K562 (cell line): ENCODE measurements around the gene CHURC1. TPM values are rescaled to one million over a fixed set of nuclear protein-coding genes. Genes with fewer than 3 reads are reported as not detected.

Experiments used
- ATAC-seq: fragments of 200-7000 bp; cut with Tn5 transposase; 3 replicates; pipeline ENCODE4 v1.9.1; 2020; ENCODE audit warnings: moderate library complexity
- BruUV-seq: library from RNA; stranded (reverse); fragments of 400-500 nt; replicated peaks from 2 replicates; lab custom pipeline; 2021; lab: Mats Ljungman, UMichigan
- CTCF ChIA-PET: fragments of 300-600 bp; formaldehyde crosslinking; extraction: SDS; loops from one replicate; lab custom pipeline; 2021; ENCODE audit warnings: low intra/inter-chr PET ratio; lab: Yijun Ruan, JAX
- POLR2A ChIA-PET: fragments of 300-600, 350-650 bp; sonication (Branson Sonifier 250); formaldehyde crosslinking; extraction: SDS; loops from one replicate; lab custom pipeline; 2021; ENCODE audit warnings: antibody characterized with exemption, inconsistent platforms; lab: Yijun Ruan, JAX
- DNase-seq, 4 experiments: peaks; one replicate each; pipeline versions ENCODE4 v3.0.0 to v3.0.0-alpha.2; 2011 to 2018; ENCODE audit warnings: low spot score in 3 of 4, mixed read lengths in 3 of 4; ENCODE audit errors: extremely low read depth in 1 of 4
- FAIRE-seq: peaks from 2 replicates; lab custom pipeline; 2011; peaks lifted over from hg19 to GRCh38; lab: Jason Lieb, UNC
- H2AFZ ChIP-seq: 2 replicates; pipeline ENCODE4 v1.6.0; 2011; ENCODE audit warnings: low read depth, low read length, control low read depth, inconsistent platforms
- H3K27ac ChIP-seq: fragments of 200-600 bp; 3 replicates; pipeline ENCODE4 v1.8.0; 2011; ENCODE audit warnings: low read depth, mild to moderate bottlenecking, control low read depth, inconsistent platforms, low read length, moderate library complexity, mixed read lengths; ENCODE audit errors: extremely low read depth
- H3K27me3 ChIP-seq, 2 experiments: fragments of 300-600 bp in 1 of 2; 2 replicates in 1 of 2; 3 replicates in 1 of 2; pipeline versions ENCODE4 v1.6.0 to v1.8.0; 2011; ENCODE audit warnings: inconsistent platforms in 2 of 2, low read length in 2 of 2, mild to moderate bottlenecking in 1 of 2, mixed read lengths in 1 of 2, moderate library complexity in 1 of 2; ENCODE audit not compliant: control insufficient read depth in 2 of 2, insufficient read depth in 2 of 2
- H3K36me3 ChIP-seq: fragments of 300-600 bp; 3 replicates; pipeline ENCODE4 v1.8.0; 2011; ENCODE audit warnings: mild to moderate bottlenecking, low read length, inconsistent platforms; ENCODE audit not compliant: control insufficient read depth, insufficient read depth
- H3K4me1 ChIP-seq, 2 experiments: fragments of 200-600 bp in 1 of 2; replicated peaks in 1 of 2; 2 replicates in 1 of 2; 3 replicates in 1 of 2; pipeline versions ENCODE4 v1.5.1 to v1.8.0; 2011; ENCODE audit warnings: inconsistent platforms in 2 of 2, low read length in 2 of 2, mild to moderate bottlenecking in 1 of 2, mixed read lengths in 1 of 2, moderate library complexity in 1 of 2; ENCODE audit not compliant: control insufficient read depth in 2 of 2, insufficient read depth in 2 of 2
- H3K4me2 ChIP-seq: 2 replicates; pipeline ENCODE4 v1.6.1; 2011; ENCODE audit warnings: low read length, control low read depth, inconsistent platforms, mixed read lengths; ENCODE audit not compliant: insufficient read depth
- H3K4me3 ChIP-seq: fragments of 200-600 bp; sonication (generic), shearing (Covaris generic); 2 replicates; pipeline ENCODE4 v1.5.1; 2016; ENCODE audit warnings: control low read depth, inconsistent platforms
- H3K79me2 ChIP-seq: fragments of 200-600 bp; 3 replicates; pipeline ENCODE4 v1.8.0; 2011; ENCODE audit warnings: low read length, inconsistent platforms; ENCODE audit not compliant: control insufficient read depth, insufficient read depth
- H3K9ac ChIP-seq, 2 experiments: 2 replicates each; pipeline versions ENCODE4 v1.6.0 to v1.6.1; 2011; ENCODE audit warnings: low read depth in 2 of 2, low read length in 2 of 2, control low read depth in 1 of 2, inconsistent platforms in 1 of 2, mild to moderate bottlenecking in 1 of 2, mixed read lengths in 1 of 2; ENCODE audit not compliant: insufficient read depth in 1 of 2
- H3K9me1 ChIP-seq: one replicate; pipeline ENCODE4 v1.6.0; 2011; ENCODE audit warnings: inconsistent platforms, mild to moderate bottlenecking, low read length, moderate library complexity; ENCODE audit not compliant: control insufficient read depth, insufficient read depth
- H3K9me3 ChIP-seq: replicated peaks from 2 replicates; pipeline ENCODE4 v1.5.1; 2011; ENCODE audit warnings: low read depth, low read length, inconsistent platforms; ENCODE audit not compliant: control insufficient read depth, insufficient read depth
- H4K20me1 ChIP-seq: replicated peaks from 2 replicates; pipeline ENCODE4 v1.6.1; 2011; ENCODE audit warnings: low read length, inconsistent platforms, mixed read lengths; ENCODE audit not compliant: control insufficient read depth, insufficient read depth
- RB1 ChIP-seq: fragments of 450-650 bp; IDR thresholded peaks from 2 replicates; pipeline ENCODE4 v1.6.1; 2017; ENCODE audit warnings: low read depth, mild to moderate bottlenecking
- RBM34 ChIP-seq: fragments of 200-400 bp; formaldehyde crosslinking; IDR thresholded peaks from 2 replicates; pipeline ENCODE4 v1.6.1; 2018; ENCODE audit warnings: low read length, borderline replicate concordance; ENCODE audit not compliant: insufficient read depth
- XRCC4 ChIP-seq: IDR thresholded peaks from one replicate; pipeline ENCODE4 v1.6.1; 2011; ENCODE audit not compliant: insufficient read depth, insufficient read length; ENCODE audit errors: extremely low read depth
- ZNF436 ChIP-seq: fragments of 250-450, 450-650 bp; sonication (Bioruptor Pico); formaldehyde crosslinking; IDR thresholded peaks from 2 replicates; pipeline ENCODE4 v1.7.0; 2020; ENCODE audit warnings: mild to moderate bottlenecking
- WGBS: fragments of 100-300 bp; shearing (Covaris generic); methylation state at CpG from one replicate; pipeline ENCODE4 v1.1.6; 2016; ENCODE audit warnings: low coverage, mixed read lengths; ENCODE audit not compliant: insufficient coverage; ENCODE audit errors: missing lambda C conversion rate; 5-methylcytosine and 5-hydroxymethylcytosine counted together
- in situ Hi-C: fragments of 300-500 bp; cut with MboI; formaldehyde crosslinking; loops from 4 replicates; pipeline ENCODE4 v1.15.0; 2018; ENCODE audit warnings: inconsistent platforms, mixed read lengths
- intact Hi-C: fragments of 100-400 bp; cut with micrococcal nuclease; formaldehyde crosslinking; loops from 2 replicates; pipeline ENCODE4 v1.14.2; 2022
- polyA plus RNA-seq, 8 experiments: library from polyadenylated mRNA; depleted of rRNA in 4 of 8; stranded (reverse) in 5 of 8; unstranded in 3 of 8; fragments of >200 nt; fragmentation: Nextera tagmentation in 2 of 8; fragmentation: Illumina TruSeq in 1 of 8; extraction: Ambion mirVana in 2 of 8; extraction: Trizol in 1 of 8; gene quantifications; 2 replicates each; pipeline versions ENCODE4 v1.2.1 to v1.2.3, GENCODE V29; 2011 to 2014; ENCODE audit warnings: inconsistent platforms in 1 of 8, missing spikeins in 1 of 8
- total RNA-seq, 7 experiments: library from RNA; depleted of rRNA in 6 of 7; stranded (reverse); fragments of >200 nt in 6 of 7; fragmentation: Illumina TruSeq in 2 of 7; extraction: Trizol in 2 of 7; gene quantifications; 2 replicates each; pipeline versions ENCODE4 v1.2.1 to v1.2.3, GENCODE V29; 2011 to 2021; ENCODE audit warnings: low replicate concordance in 1 of 7
- TF ChIP-seq, protein P1 (sequence below): sonication (generic); formaldehyde crosslinking; IDR thresholded peaks from 2 replicates; pipeline ENCODE4 v1.8.1; 2023; ENCODE audit warnings: mild to moderate bottlenecking, missing genetic modification reagents
- TF ChIP-seq, protein P2 (sequence below): IDR thresholded peaks from 2 replicates; pipeline ENCODE4 v1.6.1; 2011; ENCODE audit warnings: borderline replicate concordance, low read depth, mild to moderate bottlenecking, moderate library complexity, low read length; ENCODE audit not compliant: insufficient read depth, poor library complexity, severe bottlenecking
- TF ChIP-seq, protein P3 (sequence below): fragments of 200-800 bp; sonication (Bioruptor generic); IDR thresholded peaks from 2 replicates; pipeline ENCODE4 v1.6.1; 2017; ENCODE audit warnings: missing genetic modification characterization, missing compliant biosample characterization

The CHURC1 gene
- total and polyA plus RNA-seq, 9 of the 15 experiments (the other 6 are each of a cell fraction or from before 2014, with no cell fraction given), result 27.3 to 239 (median 45.6) TPM

DNA sequence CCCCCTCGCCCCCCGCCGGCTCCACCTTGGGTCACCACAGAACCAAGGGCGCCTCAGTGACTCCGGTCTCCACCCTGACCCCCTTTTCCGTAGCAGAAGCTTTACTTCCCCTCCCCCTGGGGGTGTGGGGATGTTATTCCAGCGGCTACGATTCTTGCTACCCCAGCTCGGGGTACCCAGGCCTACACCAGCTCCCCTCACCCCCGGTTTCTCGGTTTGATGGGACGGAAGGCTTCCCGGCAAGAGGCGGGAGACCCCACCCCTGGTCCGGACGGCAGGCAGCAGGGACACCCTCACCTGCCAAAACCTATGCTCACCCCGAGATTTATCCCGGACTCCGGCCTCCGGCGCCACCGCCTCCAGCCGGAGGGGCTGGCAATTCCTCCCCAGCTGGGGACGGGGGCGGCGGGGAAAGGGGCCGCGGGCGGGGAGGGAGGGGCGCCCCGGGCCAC lies 57.3 kb downstream of the CHURC1 start (continued):
- TF ChIP-seq, protein P1, sequence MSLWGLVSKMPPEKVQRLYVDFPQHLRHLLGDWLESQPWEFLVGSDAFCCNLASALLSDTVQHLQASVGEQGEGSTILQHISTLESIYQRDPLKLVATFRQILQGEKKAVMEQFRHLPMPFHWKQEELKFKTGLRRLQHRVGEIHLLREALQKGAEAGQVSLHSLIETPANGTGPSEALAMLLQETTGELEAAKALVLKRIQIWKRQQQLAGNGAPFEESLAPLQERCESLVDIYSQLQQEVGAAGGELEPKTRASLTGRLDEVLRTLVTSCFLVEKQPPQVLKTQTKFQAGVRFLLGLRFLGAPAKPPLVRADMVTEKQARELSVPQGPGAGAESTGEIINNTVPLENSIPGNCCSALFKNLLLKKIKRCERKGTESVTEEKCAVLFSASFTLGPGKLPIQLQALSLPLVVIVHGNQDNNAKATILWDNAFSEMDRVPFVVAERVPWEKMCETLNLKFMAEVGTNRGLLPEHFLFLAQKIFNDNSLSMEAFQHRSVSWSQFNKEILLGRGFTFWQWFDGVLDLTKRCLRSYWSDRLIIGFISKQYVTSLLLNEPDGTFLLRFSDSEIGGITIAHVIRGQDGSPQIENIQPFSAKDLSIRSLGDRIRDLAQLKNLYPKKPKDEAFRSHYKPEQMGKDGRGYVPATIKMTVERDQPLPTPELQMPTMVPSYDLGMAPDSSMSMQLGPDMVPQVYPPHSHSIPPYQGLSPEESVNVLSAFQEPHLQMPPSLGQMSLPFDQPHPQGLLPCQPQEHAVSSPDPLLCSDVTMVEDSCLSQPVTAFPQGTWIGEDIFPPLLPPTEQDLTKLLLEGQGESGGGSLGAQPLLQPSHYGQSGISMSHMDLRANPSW, result no peak
- TF ChIP-seq ZNF436 (CRISPR knock-in tag), result no peak

DNA sequence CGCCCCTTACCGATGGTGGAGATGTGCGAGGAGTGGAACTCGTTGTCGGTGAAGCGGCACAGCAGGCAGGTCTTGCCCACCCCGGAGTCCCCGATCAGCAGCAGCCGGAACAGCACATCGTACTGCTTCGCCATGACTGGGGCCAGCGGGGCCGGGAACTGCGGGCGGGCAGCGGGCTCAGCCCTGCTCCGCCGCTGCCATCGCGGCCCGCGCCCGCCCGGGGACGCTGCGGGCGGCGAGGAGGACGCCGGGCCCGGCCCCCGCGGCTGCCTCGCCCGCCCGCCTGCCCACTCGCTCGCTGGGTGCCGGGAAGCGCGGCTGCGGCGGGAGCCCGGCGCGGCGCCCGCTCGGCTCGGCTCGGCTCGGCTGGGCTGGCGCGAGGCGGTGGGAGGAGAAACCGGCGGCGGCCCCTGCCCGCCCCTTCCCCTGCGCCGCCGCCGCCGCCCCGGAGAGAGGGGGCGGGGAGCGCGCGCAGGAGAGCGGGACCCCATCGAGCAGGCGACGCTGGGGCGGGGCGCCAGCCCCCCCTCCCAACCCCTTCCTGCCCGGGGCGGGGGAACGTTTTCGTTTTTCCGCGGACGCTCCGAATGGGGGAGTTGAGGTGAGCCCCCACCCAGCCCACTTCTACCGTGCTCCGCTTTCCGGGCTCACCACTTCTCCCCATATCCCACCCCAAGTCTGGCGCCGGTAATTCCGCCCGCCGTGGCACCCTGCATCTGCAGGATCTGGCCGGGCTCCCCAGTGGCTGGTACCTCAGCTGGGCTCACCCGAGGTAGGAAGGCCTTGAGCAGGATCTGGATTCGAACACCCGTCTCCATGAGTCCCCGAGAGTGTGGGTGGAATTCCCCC lies 57.9 kb downstream of the CHURC1 start, which contains the start of gene RAB15:
Gene RAB15 (minus strand): TSS at position 394 of the 849 bp plus-strand sequence. CDS start 260 bp downstream, at position 134.
- 27% methylated on average over 12 of the region's 96 CpGs for WGBS
- Histone ChIP-seq H3K27ac (no peak within 1 kb of the TSS), H3K79me2 (no peaks in the 10 kb centered on the region), H3K27me3 (peaks cover 4 to 29% of the 10 kb centered on the region in 2 experiments; a peak in 3 of 5 replicates), H3K4me2 (no peak within 1 kb of the TSS), H3K4me1 (peaks cover 0 to 13% of the 10 kb centered on the region in 2 experiments; a peak in 2 of 5 replicates), H3K36me3 (no peaks in the 10 kb centered on the region), H3K9me1 (no peaks in the 10 kb centered on the region), H3K9ac (peak within 1 kb of the TSS in 1 of 2 experiments; percentile 74; a peak in 1 of 4 replicates), H3K4me3 (peak within 1 kb of the TSS; percentile 24), H2AFZ (no peak within 1 kb of the TSS), H3K9me3 (no peaks in the 10 kb centered on the region), H4K20me1 (no peaks in the 10 kb centered on the region)
- TF ChIP-seq, protein P2, sequence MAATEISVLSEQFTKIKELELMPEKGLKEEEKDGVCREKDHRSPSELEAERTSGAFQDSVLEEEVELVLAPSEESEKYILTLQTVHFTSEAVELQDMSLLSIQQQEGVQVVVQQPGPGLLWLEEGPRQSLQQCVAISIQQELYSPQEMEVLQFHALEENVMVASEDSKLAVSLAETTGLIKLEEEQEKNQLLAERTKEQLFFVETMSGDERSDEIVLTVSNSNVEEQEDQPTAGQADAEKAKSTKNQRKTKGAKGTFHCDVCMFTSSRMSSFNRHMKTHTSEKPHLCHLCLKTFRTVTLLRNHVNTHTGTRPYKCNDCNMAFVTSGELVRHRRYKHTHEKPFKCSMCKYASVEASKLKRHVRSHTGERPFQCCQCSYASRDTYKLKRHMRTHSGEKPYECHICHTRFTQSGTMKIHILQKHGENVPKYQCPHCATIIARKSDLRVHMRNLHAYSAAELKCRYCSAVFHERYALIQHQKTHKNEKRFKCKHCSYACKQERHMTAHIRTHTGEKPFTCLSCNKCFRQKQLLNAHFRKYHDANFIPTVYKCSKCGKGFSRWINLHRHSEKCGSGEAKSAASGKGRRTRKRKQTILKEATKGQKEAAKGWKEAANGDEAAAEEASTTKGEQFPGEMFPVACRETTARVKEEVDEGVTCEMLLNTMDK, result no peak
- TF ChIP-seq RB1 (0 out of 2 replicates have a peak, but pooled peaks have one; percentile 21), RBM34 (no peak), XRCC4 (no peak)
- TF ChIP-seq, protein P3, sequence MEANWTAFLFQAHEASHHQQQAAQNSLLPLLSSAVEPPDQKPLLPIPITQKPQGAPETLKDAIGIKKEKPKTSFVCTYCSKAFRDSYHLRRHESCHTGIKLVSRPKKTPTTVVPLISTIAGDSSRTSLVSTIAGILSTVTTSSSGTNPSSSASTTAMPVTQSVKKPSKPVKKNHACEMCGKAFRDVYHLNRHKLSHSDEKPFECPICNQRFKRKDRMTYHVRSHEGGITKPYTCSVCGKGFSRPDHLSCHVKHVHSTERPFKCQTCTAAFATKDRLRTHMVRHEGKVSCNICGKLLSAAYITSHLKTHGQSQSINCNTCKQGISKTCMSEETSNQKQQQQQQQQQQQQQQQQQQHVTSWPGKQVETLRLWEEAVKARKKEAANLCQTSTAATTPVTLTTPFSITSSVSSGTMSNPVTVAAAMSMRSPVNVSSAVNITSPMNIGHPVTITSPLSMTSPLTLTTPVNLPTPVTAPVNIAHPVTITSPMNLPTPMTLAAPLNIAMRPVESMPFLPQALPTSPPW (CRISPR knock-in tag), result peak; percentile 38; the same call in 1 of the 2 replicates
- ATAC-seq (peak; percentile 49), DNase-seq (peak in 3 of 4 experiments; percentile 22 to 49 (median 44)), FAIRE-seq (no peak)
- BruUV-seq, result no TSS peak
- POLR2A ChIA-PET, result interaction anchor here (1.1 kb wide), 1 partner anchor 12 kb away, joined by 3 read pairs; no protein-coding TSS in a partner anchor
- intact Hi-C loops (no loop called here), in situ Hi-C loops (no loop called here)
- CTCF ChIA-PET, result no interaction called here
